HG03135 (cell line): ENCODE data around the gene ZNG1A.
"Not testable (repeated sequence)": the region's sequence is repeated elsewhere in the genome, so short reads cannot be mapped to it uniquely, and the experiment has no call there.

Experiments
- ATAC-seq: cut with Tn5 transposase; IDR thresholded peaks from one replicate; pipeline ENCODE4 v1.9.1; 2021; ENCODE audit warnings: mild to moderate bottlenecking, moderate library complexity; ENCODE audit not compliant: unreplicated experiment

Gene ZNG1A

GRCh38 chr9:178970-179383 lies at the start of gene ZNG1A:
ZNG1A (minus strand) TSS chr9:179056; CDS start chr9:178969, 87 bp downstream.
- not testable (repeated sequence) for ATAC-seq

- no peak for ATAC-seq
Measured at GRCh38 chr9:227860-228259, 49.0 kb upstream of the ZNG1A start.

- ATAC-seq, result no peak
Measured at GRCh38 chr9:224582-225520, 46.0 kb upstream of the ZNG1A start.

- no peak for ATAC-seq
Measured at GRCh38 chr9:224026-224425, 45.2 kb upstream of the ZNG1A start.

GRCh38 chr9:223152-223551 lies 44.3 kb upstream of the ZNG1A start:
- ATAC-seq, result no peak

GRCh38 chr9:221989-222776 lies 43.3 kb upstream of the ZNG1A start:
- no peak for ATAC-seq

- no peak for ATAC-seq
Measured at GRCh38 chr9:219670-220365, 41.0 kb upstream of the ZNG1A start.

- ATAC-seq, result not testable (repeated sequence)
Measured at GRCh38 chr9:219036-219435, 40.2 kb upstream of the ZNG1A start.

GRCh38 chr9:217950-218349 lies 39.1 kb upstream of the ZNG1A start:
- no peak for ATAC-seq

- ATAC-seq, result no peak
Measured at GRCh38 chr9:216866-217265, 38.0 kb upstream of the ZNG1A start.

GRCh38 chr9:215631-216155 lies 36.8 kb upstream of the ZNG1A start:
- ATAC-seq, result no peak

GRCh38 chr9:214648-215493 lies 36.0 kb upstream of the ZNG1A start, which contains the start of gene DOCK8:
DOCK8 (plus strand) TSS chr9:214865; CDS start chr9:214977, 112 bp downstream.
- peak; percentile 88 for ATAC-seq

- ATAC-seq, result no peak
Measured at GRCh38 chr9:214351-214647, 35.4 kb upstream of the ZNG1A start.

GRCh38 chr9:213901-214300 lies 35.0 kb upstream of the ZNG1A start:
- not testable (repeated sequence) for ATAC-seq

- ATAC-seq, result no peak
Measured at GRCh38 chr9:212297-212696, 33.4 kb upstream of the ZNG1A start.

GRCh38 chr9:211557-211956 lies 32.7 kb upstream of the ZNG1A start:
- no peak for ATAC-seq

GRCh38 chr9:211036-211435 lies 32.2 kb upstream of the ZNG1A start:
- no peak for ATAC-seq

GRCh38 chr9:209143-209758 lies 30.4 kb upstream of the ZNG1A start:
- no peak for ATAC-seq

GRCh38 chr9:206481-206880 lies 27.6 kb upstream of the ZNG1A start:
- no peak for ATAC-seq

- not testable (repeated sequence) for ATAC-seq
Measured at GRCh38 chr9:199601-200000, 20.7 kb upstream of the ZNG1A start.
